Transverse colon (tissue), 4 donors: Measurements from ENCODE around the gene BTBD1. TPM values are rescaled to one million over a fixed set of nuclear protein-coding genes. Genes with fewer than 3 reads are reported as not detected.
"Not testable (repeated sequence)": the region's sequence is repeated elsewhere in the genome, so short reads cannot be mapped to it uniquely, and the experiment has no call there.

Experiments
- DNase-seq: peaks from one replicate; pipeline ENCODE4 v3.0.0-alpha.2; 2019
- H3K27ac ChIP-seq, 4 donors: fragments of 200-600 bp; sonication (generic); 2 replicates each; pipeline ENCODE4 v1.5.1; 2016 to 2018; ENCODE audit warnings: inconsistent platforms in 4 of 4
- H3K27me3 ChIP-seq: fragments of 200-600 bp; sonication (generic); 2 replicates; pipeline ENCODE4 v1.5.1; 2017; ENCODE audit warnings: inconsistent platforms
- H3K36me3 ChIP-seq, 4 donors: fragments of 200-600 bp; sonication (generic); 2 replicates each; pipeline ENCODE4 v1.5.1; 2017 to 2019; ENCODE audit warnings: inconsistent platforms in 4 of 4
- H3K4me1 ChIP-seq, 4 donors: fragments of 200-600 bp; sonication (generic); 2 replicates each; pipeline ENCODE4 v1.5.1; 2017 to 2020; ENCODE audit warnings: inconsistent platforms in 4 of 4
- H3K4me3 ChIP-seq, 4 donors: fragments of 200-600 bp; sonication (generic); 1 replicate in 1 of 4; 2 replicates in 3 of 4; pipeline versions ENCODE4 v1.5.1 to v1.6.1; 2017 to 2019; ENCODE audit warnings: inconsistent platforms in 4 of 4
- H3K9me3 ChIP-seq, 2 donors: fragments of 200-600 bp; sonication (generic); 2 replicates each; pipeline ENCODE4 v1.5.1; 2017 to 2019; ENCODE audit warnings: inconsistent platforms in 2 of 2
- CTCF ChIP-seq, 5 experiments: fragments of 200-600 bp in 3 of 5; fragments of 450-650 bp in 2 of 5; sonication (generic) in 3 of 5; IDR thresholded peaks; 1 replicate in 2 of 5; 2 replicates in 3 of 5; pipeline ENCODE4 v1.5.1; 2016 to 2017; ENCODE audit warnings: antibody characterized with exemption in 5 of 5, inconsistent platforms in 3 of 5, mild to moderate bottlenecking in 2 of 5, moderate library complexity in 1 of 5
- EP300 ChIP-seq: sonication (generic); formaldehyde crosslinking; IDR thresholded peaks from one replicate; pipeline ENCODE4 v1.6.1; 2017; ENCODE audit warnings: antibody characterized with exemption, low read depth
- POLR2A ChIP-seq: fragments of 450-650 bp; IDR thresholded peaks from one replicate; pipeline ENCODE4 v1.6.1; 2016; ENCODE audit warnings: antibody characterized with exemption, mild to moderate bottlenecking, moderate library complexity
- POLR2AphosphoS5 ChIP-seq, 3 donors: sonication (generic); formaldehyde crosslinking; IDR thresholded peaks; one replicate each; pipeline ENCODE4 v1.6.1; 2016; ENCODE audit warnings: antibody characterized with exemption in 3 of 3
- WGBS, 2 donors: methylation state at CpG; one replicate each; pipeline ENCODE4 v1.1.5; 2018; ENCODE audit warnings: low coverage in 1 of 2; 5-methylcytosine and 5-hydroxymethylcytosine counted together
- in situ Hi-C, 4 donors: fragments of 200-750 bp; cut with MboI; loops; one replicate each; pipeline versions ENCODE4 v1.15.0 to v1.15.1; 2017; ENCODE audit warnings: low sequenced_read_pairs in 3 of 4, low pct_ligation_motif_present in 1 of 4, low pct_unique_long_range_greater_than_20kb in 1 of 4
- intact Hi-C: fragments of 100-400 bp; cut with DNase I; formaldehyde crosslinking; loops from one replicate; pipeline ENCODE4 v1.15.1; 2023; ENCODE audit warnings: low total_unique reads
- total RNA-seq, 4 donors: library from RNA; depleted of rRNA; stranded (reverse); fragments of >200 nt; gene quantifications; one replicate each; pipeline ENCODE4 v1.1.0, GENCODE V29; 2016

BTBD1 gene
- total RNA-seq, 4 donors from 2014 or later, result 65.7 to 96.1 (median 74.1) TPM

GRCh38 chr15:83099290-83099689 lies 32.2 kb upstream of the BTBD1 start:
- 44 to 76% methylated on average over 2 of the region's 2 CpGs for WGBS, 2 donors
- intact Hi-C loops (no loop called here), in situ Hi-C loops (no loop called here)
- Histone ChIP-seq H3K27ac (no peak overlapping the region), H3K4me1 (no peaks in the 10 kb centered on the region), H3K4me3 (no peak overlapping the region), H3K27me3 (peaks cover 15% of the 10 kb centered on the region), H3K9me3 (peaks cover 0 to 5% of the 10 kb centered on the region in 2 donors), H3K36me3 (no peaks in the 10 kb centered on the region)
- TF ChIP-seq EP300, result no peak
- TF ChIP-seq POLR2AphosphoS5 (IDR thresholded peaks at IDR 0.05), result no peak
- no peak for TF ChIP-seq POLR2A
- no peak for TF ChIP-seq CTCF (IDR thresholded peaks at IDR 0.05)
- no peak for DNase-seq

- no peak for DNase-seq
- Histone ChIP-seq H3K36me3 (no peaks in the 10 kb centered on the region), H3K27ac (no peak overlapping the region), H3K9me3 (peaks cover 0 to 5% of the 10 kb centered on the region in 2 donors), H3K4me1 (no peaks in the 10 kb centered on the region), H3K4me3 (no peak overlapping the region), H3K27me3 (peaks cover 10% of the 10 kb centered on the region)
- no peak for TF ChIP-seq EP300
- no peak for TF ChIP-seq POLR2AphosphoS5 (IDR thresholded peaks at IDR 0.05)
- in situ Hi-C loops (no loop called here), intact Hi-C loops (no loop called here)
Observed at GRCh38 chr15:83098079-83098478, 31.0 kb upstream of the BTBD1 start.

- Histone ChIP-seq H3K27me3 (no peaks in the 10 kb centered on the region), H3K27ac (no peak overlapping the region), H3K4me1 (no peaks in the 10 kb centered on the region), H3K4me3 (no peak overlapping the region), H3K36me3 (no peaks in the 10 kb centered on the region), H3K9me3 (peaks cover 0 to 5% of the 10 kb centered on the region in 2 donors)
- TF ChIP-seq EP300 (no peak), CTCF (IDR thresholded peaks at IDR 0.05) (no peak), POLR2A (no peak), POLR2AphosphoS5 (IDR thresholded peaks at IDR 0.05) (no peak)
- WGBS, 2 donors, result 83% methylated on average over 5 of the region's 5 CpGs; no CpG with 5 or more reads in 1 of the 2 donors
- in situ Hi-C loops, result no loop called here
- intact Hi-C loops, result no loop called here
- DNase-seq, result no peak
Observed at GRCh38 chr15:83094583-83094982, 27.5 kb upstream of the BTBD1 start.

GRCh38 chr15:83092309-83092976 lies 25.4 kb upstream of the BTBD1 start:
- Histone ChIP-seq H3K27ac (peak overlapping the region in 1 of 4 donors; percentile 39), H3K4me1 (no peaks in the 10 kb centered on the region), H3K36me3 (no peaks in the 10 kb centered on the region), H3K27me3 (peaks cover 7% of the 10 kb centered on the region), H3K4me3 (no peak overlapping the region), H3K9me3 (no peaks in the 10 kb centered on the region)
- WGBS, 2 donors, result 60 to 92% methylated on average over 2 to 4 of the region's 4 CpGs
- in situ Hi-C loops, result no loop called here
- intact Hi-C loops, result no loop called here
- DNase-seq, result peak; percentile 36
- TF ChIP-seq EP300 (no peak), POLR2A (peak; percentile 40), CTCF (IDR thresholded peaks at IDR 0.05) (no peak), POLR2AphosphoS5 (IDR thresholded peaks at IDR 0.05) (peak in 2 of 3 donors; percentile 13 to 28)

- intact Hi-C loops, H3K36me3 ChIP-seq, H3K4me3 ChIP-seq, DNase-seq, H3K27me3 ChIP-seq, H3K9me3 ChIP-seq, in situ Hi-C loops, H3K4me1 ChIP-seq: not testable (repeated sequence)
- H3K27ac ChIP-seq, result peak overlapping the region in 1 of 4 donors; percentile 39
- WGBS, 2 donors, result 71% methylated on average over 3 of the region's 3 CpGs; no CpG with 5 or more reads in 1 of the 2 donors
Observed at GRCh38 chr15:83091965-83092308, 24.9 kb upstream of the BTBD1 start.
